SK-N-SH treated with all-trans-retinoic acid at 6 μM for 48 hours (cell line): ENCODE results near the gene CACNA1C.

Source experiments
- ATAC-seq: fragments of 200-7000 bp; cut with Tn5 transposase; 3 replicates; pipeline ENCODE4 v1.9.1; 2020; ENCODE audit warnings: mild to moderate bottlenecking, moderate library complexity
- ARNTL ChIP-seq: fragments of 450-650 bp; formaldehyde crosslinking; IDR thresholded peaks from 2 replicates; pipeline ENCODE4 v1.5.0; 2020; ENCODE audit warnings: low read depth, mild to moderate bottlenecking, moderate library complexity, borderline replicate concordance
- BACH2 ChIP-seq: fragments of 250-450 bp; sonication (Bioruptor Pico); IDR thresholded peaks from 2 replicates; pipeline ENCODE4 v1.9.0; 2021; ENCODE audit warnings: mild to moderate bottlenecking, borderline replicate concordance
- CSDC2 ChIP-seq: fragments of 250-450 bp; sonication (Bioruptor Pico); IDR thresholded peaks from 2 replicates; pipeline ENCODE4 v1.5.0; 2020; ENCODE audit warnings: mild to moderate bottlenecking, moderate library complexity
- ESRRG ChIP-seq: fragments of 250-450 bp; sonication (Bioruptor Pico); IDR thresholded peaks from 2 replicates; pipeline ENCODE4 v1.6.1; 2021; ENCODE audit warnings: mild to moderate bottlenecking
- GLIS3 ChIP-seq: fragments of 250-450 bp; sonication (Bioruptor Pico); IDR thresholded peaks from 2 replicates; pipeline ENCODE4 v1.5.0; 2020; ENCODE audit warnings: mild to moderate bottlenecking, moderate library complexity
- ISL1 ChIP-seq: fragments of 250-450 bp; sonication (Bioruptor Pico); IDR thresholded peaks from 2 replicates; pipeline ENCODE4 v2.1.2; 2022; ENCODE audit warnings: mild to moderate bottlenecking, moderate library complexity
- OSR1 ChIP-seq: fragments of 250-450 bp; sonication (Bioruptor Pico); IDR thresholded peaks from 2 replicates; pipeline ENCODE4 v1.8.0; 2022; ENCODE audit warnings: moderate library complexity, mild to moderate bottlenecking, inconsistent platforms
- PPARA ChIP-seq: fragments of 250-450 bp; sonication (Bioruptor Pico); IDR thresholded peaks from 2 replicates; pipeline ENCODE4 v1.5.0; 2020; ENCODE audit warnings: mild to moderate bottlenecking, borderline replicate concordance
- RARB ChIP-seq: fragments of 250-450 bp; sonication (Bioruptor Pico); IDR thresholded peaks from 2 replicates; pipeline ENCODE4 v1.8.0; 2021; ENCODE audit warnings: mild to moderate bottlenecking, moderate library complexity
- SNAI2 ChIP-seq: fragments of 250-450 bp; sonication (Bioruptor Pico); IDR thresholded peaks from 2 replicates; pipeline ENCODE4 v1.5.0; 2020; ENCODE audit warnings: mild to moderate bottlenecking, moderate library complexity
- TCF4 ChIP-seq: fragments of 250-450 bp; sonication (Bioruptor Pico); IDR thresholded peaks from 2 replicates; pipeline ENCODE4 v1.8.0; 2021; ENCODE audit warnings: mild to moderate bottlenecking, moderate library complexity, borderline replicate concordance
- TOX ChIP-seq: fragments of 250-450 bp; sonication (Bioruptor Pico); IDR thresholded peaks from 2 replicates; pipeline ENCODE4 v1.8.0; 2021; ENCODE audit warnings: mild to moderate bottlenecking, moderate library complexity, borderline replicate concordance
- ZC3H10 ChIP-seq: fragments of 250-450 bp; sonication (Bioruptor Pico); IDR thresholded peaks from 2 replicates; pipeline ENCODE4 v1.5.1; 2021; ENCODE audit warnings: mild to moderate bottlenecking, moderate library complexity
- ZFP30 ChIP-seq: fragments of 450-650 bp; formaldehyde crosslinking; IDR thresholded peaks from 2 replicates; pipeline ENCODE4 v1.5.0; 2022; ENCODE audit warnings: mild to moderate bottlenecking, moderate library complexity
- ZNF565 ChIP-seq: fragments of 450-650 bp; formaldehyde crosslinking; conservative IDR thresholded peaks from 2 replicates; pipeline ENCODE4 v1.5.0; 2020; ENCODE audit warnings: low read depth, mild to moderate bottlenecking, moderate library complexity
- ZNF70 ChIP-seq: fragments of 450-650 bp; formaldehyde crosslinking; IDR thresholded peaks from 2 replicates; pipeline ENCODE4 v1.5.0; 2020; ENCODE audit warnings: mild to moderate bottlenecking, moderate library complexity
- ZNF8 ChIP-seq: fragments of 450-650 bp; formaldehyde crosslinking; IDR thresholded peaks from 2 replicates; pipeline ENCODE4 v1.5.0; 2020; ENCODE audit warnings: mild to moderate bottlenecking, moderate library complexity
- TF ChIP-seq, protein P1 (sequence below): fragments of 250-450 bp; sonication (Bioruptor Pico); IDR thresholded peaks from 2 replicates; pipeline ENCODE4 v1.5.1; 2021; ENCODE audit warnings: mild to moderate bottlenecking, moderate library complexity
- TF ChIP-seq, protein P2 (sequence below): fragments of 250-450 bp; sonication (Bioruptor Pico); IDR thresholded peaks from 2 replicates; pipeline ENCODE4 v1.5.0; 2020; ENCODE audit warnings: mild to moderate bottlenecking, moderate library complexity
- TF ChIP-seq, protein P3 (sequence below): fragments of 250-450 bp; sonication (Bioruptor Pico); IDR thresholded peaks from 2 replicates; pipeline ENCODE4 v1.8.0; 2020; ENCODE audit warnings: mild to moderate bottlenecking, moderate library complexity, borderline replicate concordance
- TF ChIP-seq, protein P4 (sequence below): fragments of 250-450 bp; sonication (Bioruptor Pico); IDR thresholded peaks from 2 replicates; pipeline ENCODE4 v1.8.0; 2021; ENCODE audit warnings: low read depth, mild to moderate bottlenecking, moderate library complexity, borderline replicate concordance
- TF ChIP-seq, protein P5 (sequence below): fragments of 250-450 bp; sonication (Bioruptor Pico); IDR thresholded peaks from 2 replicates; pipeline ENCODE4 v1.5.1; 2020; ENCODE audit warnings: low read depth, mild to moderate bottlenecking, moderate library complexity

The CACNA1C gene

DNA sequence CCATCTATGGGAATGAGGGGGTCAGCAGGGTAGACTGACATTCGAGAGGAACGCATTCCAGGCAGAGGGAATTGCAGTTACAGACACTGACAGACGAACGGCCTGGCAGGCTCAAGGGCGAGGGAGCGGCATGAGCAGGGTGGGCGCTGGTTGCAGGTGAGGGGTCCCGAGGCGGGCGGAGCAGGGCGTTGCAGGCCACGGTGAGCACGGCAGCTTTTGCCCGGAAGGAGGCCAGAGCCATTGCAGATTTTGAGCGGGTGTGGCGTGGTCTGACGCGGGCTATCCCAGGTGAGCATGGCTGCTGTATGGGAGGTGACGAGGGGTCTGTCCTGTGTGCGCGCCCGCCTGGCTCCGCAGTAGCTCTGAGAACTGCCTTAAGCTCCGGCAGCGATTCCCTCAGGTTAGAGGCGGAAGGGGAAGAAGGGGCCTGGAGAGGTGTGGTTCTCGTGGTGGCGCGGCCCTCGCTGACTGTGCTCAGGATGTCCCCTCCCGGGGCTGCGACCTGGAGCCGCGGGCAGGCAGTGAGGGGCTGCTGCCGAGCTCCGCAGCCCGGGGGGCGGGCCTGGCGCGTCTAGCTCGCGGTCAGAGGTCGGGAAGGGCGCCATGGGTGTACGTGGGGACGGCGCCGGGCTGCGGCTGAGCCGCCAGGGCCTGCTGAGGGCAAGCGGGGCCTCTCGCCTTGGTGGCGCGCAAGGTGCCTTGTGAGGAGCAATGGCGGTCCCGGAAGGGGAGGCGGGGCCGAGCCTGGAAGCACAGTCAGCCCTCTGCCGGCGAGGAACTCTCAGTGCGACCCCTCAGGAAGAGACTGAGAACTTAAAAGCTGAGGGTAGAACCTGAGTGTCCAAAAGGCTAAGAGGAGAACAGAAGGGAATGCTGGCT is 177.1 kb downstream of the CACNA1C start:
- no peak for ATAC-seq
- no peak for TF ChIP-seq ZC3H10 (CRISPR knock-in tag)

DNA sequence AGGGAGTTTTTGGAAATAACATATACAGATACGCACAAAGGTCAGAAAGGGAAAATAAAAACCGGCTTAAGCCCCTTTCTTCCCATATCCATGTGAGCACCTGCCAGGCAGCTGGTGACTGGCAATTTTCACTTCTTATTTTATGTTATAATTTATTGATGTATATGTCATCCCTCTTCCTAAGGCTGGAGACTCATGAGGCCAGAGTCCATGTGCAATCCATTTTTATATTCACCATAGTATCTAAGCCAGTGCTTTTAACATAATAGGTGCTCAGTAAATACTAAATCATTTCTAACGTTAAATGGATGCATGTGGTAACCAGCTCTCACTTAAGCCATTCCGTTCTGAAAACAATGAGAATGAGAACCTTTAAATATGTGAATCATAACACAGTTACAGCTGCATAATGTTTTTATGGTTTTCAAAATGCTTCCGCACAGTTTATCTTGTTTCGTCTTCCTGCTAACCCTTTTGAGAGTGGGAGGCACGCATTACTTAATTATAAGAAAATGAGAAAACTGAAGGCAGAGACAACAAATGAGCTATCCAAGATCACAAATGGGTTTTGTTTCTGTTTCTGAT is 178.3 kb downstream of the CACNA1C start:
- TF ChIP-seq SNAI2: no peak
- TF ChIP-seq ZFP30 (CRISPR knock-in tag): no peak
- TF ChIP-seq, protein P1, sequence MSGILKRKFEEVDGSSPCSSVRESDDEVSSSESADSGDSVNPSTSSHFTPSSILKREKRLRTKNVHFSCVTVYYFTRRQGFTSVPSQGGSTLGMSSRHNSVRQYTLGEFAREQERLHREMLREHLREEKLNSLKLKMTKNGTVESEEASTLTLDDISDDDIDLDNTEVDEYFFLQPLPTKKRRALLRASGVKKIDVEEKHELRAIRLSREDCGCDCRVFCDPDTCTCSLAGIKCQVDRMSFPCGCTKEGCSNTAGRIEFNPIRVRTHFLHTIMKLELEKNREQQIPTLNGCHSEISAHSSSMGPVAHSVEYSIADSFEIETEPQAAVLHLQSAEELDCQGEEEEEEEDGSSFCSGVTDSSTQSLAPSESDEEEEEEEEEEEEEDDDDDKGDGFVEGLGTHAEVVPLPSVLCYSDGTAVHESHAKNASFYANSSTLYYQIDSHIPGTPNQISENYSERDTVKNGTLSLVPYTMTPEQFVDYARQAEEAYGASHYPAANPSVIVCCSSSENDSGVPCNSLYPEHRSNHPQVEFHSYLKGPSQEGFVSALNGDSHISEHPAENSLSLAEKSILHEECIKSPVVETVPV (CRISPR knock-in tag): no peak
- no peak for TF ChIP-seq ARNTL (CRISPR knock-in tag)
- no peak for TF ChIP-seq TCF4 (CRISPR knock-in tag)
- no peak for TF ChIP-seq PPARA (CRISPR knock-in tag)
- no peak for TF ChIP-seq GLIS3 (CRISPR knock-in tag)
- TF ChIP-seq CSDC2 (CRISPR knock-in tag): no peak
- TF ChIP-seq, protein P2, sequence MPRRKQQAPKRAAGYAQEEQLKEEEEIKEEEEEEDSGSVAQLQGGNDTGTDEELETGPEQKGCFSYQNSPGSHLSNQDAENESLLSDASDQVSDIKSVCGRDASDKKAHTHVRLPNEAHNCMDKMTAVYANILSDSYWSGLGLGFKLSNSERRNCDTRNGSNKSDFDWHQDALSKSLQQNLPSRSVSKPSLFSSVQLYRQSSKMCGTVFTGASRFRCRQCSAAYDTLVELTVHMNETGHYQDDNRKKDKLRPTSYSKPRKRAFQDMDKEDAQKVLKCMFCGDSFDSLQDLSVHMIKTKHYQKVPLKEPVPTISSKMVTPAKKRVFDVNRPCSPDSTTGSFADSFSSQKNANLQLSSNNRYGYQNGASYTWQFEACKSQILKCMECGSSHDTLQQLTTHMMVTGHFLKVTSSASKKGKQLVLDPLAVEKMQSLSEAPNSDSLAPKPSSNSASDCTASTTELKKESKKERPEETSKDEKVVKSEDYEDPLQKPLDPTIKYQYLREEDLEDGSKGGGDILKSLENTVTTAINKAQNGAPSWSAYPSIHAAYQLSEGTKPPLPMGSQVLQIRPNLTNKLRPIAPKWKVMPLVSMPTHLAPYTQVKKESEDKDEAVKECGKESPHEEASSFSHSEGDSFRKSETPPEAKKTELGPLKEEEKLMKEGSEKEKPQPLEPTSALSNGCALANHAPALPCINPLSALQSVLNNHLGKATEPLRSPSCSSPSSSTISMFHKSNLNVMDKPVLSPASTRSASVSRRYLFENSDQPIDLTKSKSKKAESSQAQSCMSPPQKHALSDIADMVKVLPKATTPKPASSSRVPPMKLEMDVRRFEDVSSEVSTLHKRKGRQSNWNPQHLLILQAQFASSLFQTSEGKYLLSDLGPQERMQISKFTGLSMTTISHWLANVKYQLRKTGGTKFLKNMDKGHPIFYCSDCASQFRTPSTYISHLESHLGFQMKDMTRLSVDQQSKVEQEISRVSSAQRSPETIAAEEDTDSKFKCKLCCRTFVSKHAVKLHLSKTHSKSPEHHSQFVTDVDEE (CRISPR knock-in tag): no peak
- no peak for TF ChIP-seq ZNF565
- TF ChIP-seq TOX (CRISPR knock-in tag): no peak
- TF ChIP-seq, protein P3, sequence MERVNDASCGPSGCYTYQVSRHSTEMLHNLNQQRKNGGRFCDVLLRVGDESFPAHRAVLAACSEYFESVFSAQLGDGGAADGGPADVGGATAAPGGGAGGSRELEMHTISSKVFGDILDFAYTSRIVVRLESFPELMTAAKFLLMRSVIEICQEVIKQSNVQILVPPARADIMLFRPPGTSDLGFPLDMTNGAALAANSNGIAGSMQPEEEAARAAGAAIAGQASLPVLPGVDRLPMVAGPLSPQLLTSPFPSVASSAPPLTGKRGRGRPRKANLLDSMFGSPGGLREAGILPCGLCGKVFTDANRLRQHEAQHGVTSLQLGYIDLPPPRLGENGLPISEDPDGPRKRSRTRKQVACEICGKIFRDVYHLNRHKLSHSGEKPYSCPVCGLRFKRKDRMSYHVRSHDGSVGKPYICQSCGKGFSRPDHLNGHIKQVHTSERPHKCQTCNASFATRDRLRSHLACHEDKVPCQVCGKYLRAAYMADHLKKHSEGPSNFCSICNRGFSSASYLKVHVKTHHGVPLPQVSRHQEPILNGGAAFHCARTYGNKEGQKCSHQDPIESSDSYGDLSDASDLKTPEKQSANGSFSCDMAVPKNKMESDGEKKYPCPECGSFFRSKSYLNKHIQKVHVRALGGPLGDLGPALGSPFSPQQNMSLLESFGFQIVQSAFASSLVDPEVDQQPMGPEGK (CRISPR knock-in tag): no peak
- TF ChIP-seq ZNF8 (CRISPR knock-in tag): no peak
- TF ChIP-seq RARB (CRISPR knock-in tag): no peak
- TF ChIP-seq OSR1 (CRISPR knock-in tag): no peak
- TF ChIP-seq ZNF70: no peak
- no peak for TF ChIP-seq ZC3H10 (CRISPR knock-in tag)
- TF ChIP-seq, all 23 proteins: peak for 0
- ATAC-seq: no peak

DNA sequence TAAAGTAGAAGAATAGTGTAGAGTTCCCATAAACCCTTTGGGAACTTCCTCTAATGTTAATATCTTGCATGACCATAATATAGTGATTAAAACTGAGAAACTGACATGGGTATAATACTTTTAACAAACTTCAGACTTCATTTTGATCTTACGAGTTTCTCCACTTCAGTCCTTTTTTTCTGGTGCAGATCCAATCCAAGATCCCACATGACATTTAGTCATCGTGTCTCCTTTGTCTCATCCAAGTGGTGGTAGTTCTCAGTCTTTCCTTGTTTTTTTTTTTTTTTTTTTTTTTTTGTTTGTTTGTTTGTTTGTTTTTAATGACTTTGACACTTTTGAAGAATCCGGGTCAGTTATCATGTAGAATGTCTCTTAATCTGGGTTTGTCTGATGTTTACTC is 179.2 kb downstream of the CACNA1C start:
- TF ChIP-seq, protein P4, sequence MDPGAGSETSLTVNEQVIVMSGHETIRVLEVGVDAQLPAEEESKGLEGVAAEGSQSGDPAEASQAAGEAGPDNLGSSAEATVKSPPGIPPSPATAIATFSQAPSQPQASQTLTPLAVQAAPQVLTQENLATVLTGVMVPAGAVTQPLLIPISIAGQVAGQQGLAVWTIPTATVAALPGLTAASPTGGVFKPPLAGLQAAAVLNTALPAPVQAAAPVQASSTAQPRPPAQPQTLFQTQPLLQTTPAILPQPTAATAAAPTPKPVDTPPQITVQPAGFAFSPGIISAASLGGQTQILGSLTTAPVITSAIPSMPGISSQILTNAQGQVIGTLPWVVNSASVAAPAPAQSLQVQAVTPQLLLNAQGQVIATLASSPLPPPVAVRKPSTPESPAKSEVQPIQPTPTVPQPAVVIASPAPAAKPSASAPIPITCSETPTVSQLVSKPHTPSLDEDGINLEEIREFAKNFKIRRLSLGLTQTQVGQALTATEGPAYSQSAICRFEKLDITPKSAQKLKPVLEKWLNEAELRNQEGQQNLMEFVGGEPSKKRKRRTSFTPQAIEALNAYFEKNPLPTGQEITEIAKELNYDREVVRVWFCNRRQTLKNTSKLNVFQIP: no peak
- no peak for TF ChIP-seq SNAI2
- TF ChIP-seq, all 23 proteins: peak for 0
- ATAC-seq: no peak

DNA sequence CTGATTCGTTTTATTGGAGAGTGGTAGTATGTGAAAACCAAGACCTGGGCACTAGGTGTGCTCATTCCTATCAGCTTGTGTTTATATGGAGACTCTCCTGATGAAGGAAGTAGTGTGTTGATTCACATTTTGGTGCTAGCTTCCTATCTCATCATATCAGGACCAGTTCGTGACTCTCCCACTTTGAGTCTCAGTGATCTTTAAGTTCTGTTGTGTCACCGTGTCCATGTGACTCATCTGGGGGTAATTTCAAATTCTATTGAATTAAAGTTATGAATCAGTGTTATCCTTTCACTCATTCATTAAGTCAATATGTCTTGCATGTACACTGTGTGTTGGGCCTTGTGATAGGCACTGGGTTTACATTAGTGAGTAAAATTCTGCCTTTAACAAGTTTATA is 180.2 kb downstream of the CACNA1C start:
- ATAC-seq: no peak
- no peak for TF ChIP-seq ZNF8 (CRISPR knock-in tag)
- TF ChIP-seq TCF4 (CRISPR knock-in tag): no peak
- TF ChIP-seq OSR1 (CRISPR knock-in tag): no peak
- TF ChIP-seq ZNF565: no peak
- TF ChIP-seq RARB (CRISPR knock-in tag): no peak
- TF ChIP-seq ZFP30 (CRISPR knock-in tag): no peak
- no peak for TF ChIP-seq TOX (CRISPR knock-in tag)
- TF ChIP-seq BACH2: no peak
- TF ChIP-seq SNAI2: no peak
- no peak for TF ChIP-seq PPARA (CRISPR knock-in tag)
- no peak for TF ChIP-seq ISL1 (CRISPR knock-in tag)
- TF ChIP-seq, protein P5, sequence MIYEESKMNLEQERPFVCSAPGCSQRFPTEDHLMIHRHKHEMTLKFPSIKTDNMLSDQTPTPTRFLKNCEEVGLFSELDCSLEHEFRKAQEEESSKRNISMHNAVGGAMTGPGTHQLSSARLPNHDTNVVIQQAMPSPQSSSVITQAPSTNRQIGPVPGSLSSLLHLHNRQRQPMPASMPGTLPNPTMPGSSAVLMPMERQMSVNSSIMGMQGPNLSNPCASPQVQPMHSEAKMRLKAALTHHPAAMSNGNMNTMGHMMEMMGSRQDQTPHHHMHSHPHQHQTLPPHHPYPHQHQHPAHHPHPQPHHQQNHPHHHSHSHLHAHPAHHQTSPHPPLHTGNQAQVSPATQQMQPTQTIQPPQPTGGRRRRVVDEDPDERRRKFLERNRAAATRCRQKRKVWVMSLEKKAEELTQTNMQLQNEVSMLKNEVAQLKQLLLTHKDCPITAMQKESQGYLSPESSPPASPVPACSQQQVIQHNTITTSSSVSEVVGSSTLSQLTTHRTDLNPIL: no peak
- no peak for TF ChIP-seq ESRRG (CRISPR knock-in tag)
- TF ChIP-seq, protein P4: no peak
- TF ChIP-seq GLIS3 (CRISPR knock-in tag): no peak
